PC-9 (cell line): ENCODE results near the gene VPS33A.

Experiments
- EZH2 ChIP-seq: fragments of 200-600 bp; sonication (generic); IDR thresholded peaks from 2 replicates; pipeline ENCODE4 v1.8.0; 2017; ENCODE audit warnings: antibody characterized with exemption, low read depth
- TF ChIP-seq, protein P1 (sequence below): fragments of 200-600 bp; sonication (generic); conservative IDR thresholded peaks from 2 replicates; pipeline ENCODE4 v1.6.1; 2017; ENCODE audit warnings: mixed run types, antibody characterized with exemption, mild to moderate bottlenecking, moderate library complexity

DNA sequence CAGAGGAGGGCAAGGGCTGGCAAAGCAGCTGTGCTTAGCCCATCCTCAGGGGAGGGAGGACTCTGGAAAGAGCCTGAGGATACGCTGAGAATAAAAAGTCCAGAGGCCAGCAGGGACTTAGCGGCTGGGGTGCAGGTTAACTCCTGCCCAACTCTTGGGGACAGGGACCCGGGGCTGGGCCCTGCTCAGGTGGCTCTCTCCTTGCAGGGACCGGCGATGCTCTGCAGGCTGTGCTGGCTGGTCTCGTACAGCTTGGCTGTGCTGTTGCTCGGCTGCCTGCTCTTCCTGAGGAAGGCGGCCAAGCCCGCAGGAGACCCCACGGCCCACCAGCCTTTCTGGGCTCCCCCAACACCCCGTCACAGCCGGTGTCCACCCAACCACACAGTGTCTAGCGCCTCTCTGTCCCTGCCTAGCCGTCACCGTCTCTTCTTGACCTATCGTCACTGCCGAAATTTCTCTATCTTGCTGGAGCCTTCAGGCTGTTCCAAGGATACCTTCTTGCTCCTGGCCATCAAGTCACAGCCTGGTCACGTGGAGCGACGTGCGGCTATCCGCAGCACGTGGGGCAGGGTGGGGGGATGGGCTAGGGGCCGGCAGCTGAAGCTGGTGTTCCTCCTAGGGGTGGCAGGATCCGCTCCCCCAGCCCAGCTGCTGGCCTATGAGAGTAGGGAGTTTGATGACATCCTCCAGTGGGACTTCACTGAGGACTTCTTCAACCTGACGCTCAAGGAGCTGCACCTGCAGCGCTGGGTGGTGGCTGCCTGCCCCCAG lies 60.0 kb downstream of the VPS33A start:
- no peak for TF ChIP-seq EZH2
- TF ChIP-seq, protein P1, sequence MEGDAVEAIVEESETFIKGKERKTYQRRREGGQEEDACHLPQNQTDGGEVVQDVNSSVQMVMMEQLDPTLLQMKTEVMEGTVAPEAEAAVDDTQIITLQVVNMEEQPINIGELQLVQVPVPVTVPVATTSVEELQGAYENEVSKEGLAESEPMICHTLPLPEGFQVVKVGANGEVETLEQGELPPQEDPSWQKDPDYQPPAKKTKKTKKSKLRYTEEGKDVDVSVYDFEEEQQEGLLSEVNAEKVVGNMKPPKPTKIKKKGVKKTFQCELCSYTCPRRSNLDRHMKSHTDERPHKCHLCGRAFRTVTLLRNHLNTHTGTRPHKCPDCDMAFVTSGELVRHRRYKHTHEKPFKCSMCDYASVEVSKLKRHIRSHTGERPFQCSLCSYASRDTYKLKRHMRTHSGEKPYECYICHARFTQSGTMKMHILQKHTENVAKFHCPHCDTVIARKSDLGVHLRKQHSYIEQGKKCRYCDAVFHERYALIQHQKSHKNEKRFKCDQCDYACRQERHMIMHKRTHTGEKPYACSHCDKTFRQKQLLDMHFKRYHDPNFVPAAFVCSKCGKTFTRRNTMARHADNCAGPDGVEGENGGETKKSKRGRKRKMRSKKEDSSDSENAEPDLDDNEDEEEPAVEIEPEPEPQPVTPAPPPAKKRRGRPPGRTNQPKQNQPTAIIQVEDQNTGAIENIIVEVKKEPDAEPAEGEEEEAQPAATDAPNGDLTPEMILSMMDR: no peak
